SK-N-SH treated with all-trans-retinoic acid at 6 μM for 48 hours (cell line): Measurements from ENCODE around the gene AADACL3.

Source experiments
- CSDC2 ChIP-seq: fragments of 250-450 bp; sonication (Bioruptor Pico); IDR thresholded peaks from 2 replicates; pipeline ENCODE4 v1.5.0; 2020; ENCODE audit warnings: mild to moderate bottlenecking, moderate library complexity
- RARB ChIP-seq: fragments of 250-450 bp; sonication (Bioruptor Pico); IDR thresholded peaks from 2 replicates; pipeline ENCODE4 v1.8.0; 2021; ENCODE audit warnings: mild to moderate bottlenecking, moderate library complexity
- ZNF565 ChIP-seq: fragments of 450-650 bp; formaldehyde crosslinking; conservative IDR thresholded peaks from 2 replicates; pipeline ENCODE4 v1.5.0; 2020; ENCODE audit warnings: low read depth, mild to moderate bottlenecking, moderate library complexity

DNA sequence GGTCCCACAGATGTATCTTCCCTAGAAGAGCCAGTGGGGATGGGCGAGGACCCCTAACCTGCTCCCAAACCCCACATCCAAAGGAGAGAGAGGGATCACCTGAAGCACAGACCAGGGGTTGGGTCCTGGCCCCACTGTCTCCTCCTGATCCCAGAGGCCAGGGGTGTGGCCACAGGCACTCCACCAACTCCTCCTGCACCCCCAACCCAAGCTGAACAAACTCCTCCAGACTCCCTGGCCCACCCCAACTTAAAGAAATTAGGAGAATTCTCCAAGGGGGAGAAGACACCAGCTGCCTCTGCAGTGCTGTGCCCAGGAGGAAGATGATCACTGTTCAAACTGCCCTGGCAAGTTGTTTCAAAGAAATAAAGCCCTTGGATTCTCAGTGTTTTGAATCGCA is 53.1 kb downstream of the AADACL3 start:
- TF ChIP-seq RARB (CRISPR knock-in tag) (no peak), CSDC2 (CRISPR knock-in tag) (no peak), ZNF565 (CRISPR knock-in tag) (no peak)
